HG02852 (cell line): ENCODE measurements around the gene TPSAB1.
"Not testable (repeated sequence)": the region's sequence is repeated elsewhere in the genome, so short reads cannot be mapped to it uniquely, and the experiment has no call there.

Experiments used
- ATAC-seq: cut with Tn5 transposase; IDR thresholded peaks from one replicate; pipeline ENCODE4 v1.9.1; 2021; ENCODE audit warnings: mild to moderate bottlenecking, moderate library complexity; ENCODE audit not compliant: unreplicated experiment

The TPSAB1 gene

GRCh38 chr16:1240436-1240835, at the start of gene TPSAB1:
TPSAB1 (plus strand) TSS chr16:1240705; CDS start chr16:1240939, 234 bp downstream.
- not testable (repeated sequence) for ATAC-seq

GRCh38 chr16:1190789-1191188, 49.7 kb upstream of the TPSAB1 start:
- not testable (repeated sequence) for ATAC-seq

- no peak for ATAC-seq
Measured at GRCh38 chr16:1192384-1193073, 48.0 kb upstream of the TPSAB1 start.

GRCh38 chr16:1193143-1193824, 47.2 kb upstream of the TPSAB1 start:
- no peak for ATAC-seq

GRCh38 chr16:1193825-1194581, 46.5 kb upstream of the TPSAB1 start:
- ATAC-seq, result no peak

GRCh38 chr16:1194665-1195392, 45.7 kb upstream of the TPSAB1 start:
- ATAC-seq, result no peak

GRCh38 chr16:1195393-1195666, 45.2 kb upstream of the TPSAB1 start:
- ATAC-seq, result no peak

- no peak for ATAC-seq
Measured at GRCh38 chr16:1196494-1196893, 44.0 kb upstream of the TPSAB1 start.

GRCh38 chr16:1197237-1197866, 43.2 kb upstream of the TPSAB1 start:
- no peak for ATAC-seq

GRCh38 chr16:1198194-1198593, 42.3 kb upstream of the TPSAB1 start:
- ATAC-seq, result no peak

- ATAC-seq, result not testable (repeated sequence)
Measured at GRCh38 chr16:1198671-1199346, 41.7 kb upstream of the TPSAB1 start.

- ATAC-seq, result no peak
Measured at GRCh38 chr16:1199347-1200013, 41.0 kb upstream of the TPSAB1 start.

GRCh38 chr16:1200014-1200627, 40.4 kb upstream of the TPSAB1 start:
- ATAC-seq, result no peak

- no peak for ATAC-seq
Measured at GRCh38 chr16:1201444-1201843, 39.1 kb upstream of the TPSAB1 start.

- ATAC-seq, result no peak
Measured at GRCh38 chr16:1202274-1202673, 38.2 kb upstream of the TPSAB1 start.

- ATAC-seq, result no peak
Measured at GRCh38 chr16:1204933-1205332, 35.6 kb upstream of the TPSAB1 start.

GRCh38 chr16:1206326-1206725, 34.2 kb upstream of the TPSAB1 start:
- no peak for ATAC-seq

- no peak for ATAC-seq
Measured at GRCh38 chr16:1206786-1207185, 33.7 kb upstream of the TPSAB1 start.

- no peak for ATAC-seq
Measured at GRCh38 chr16:1208239-1208830, 32.2 kb upstream of the TPSAB1 start.
